ENCODE results near the gene GPR152.
"Not testable (repeated sequence)": the region's sequence is repeated elsewhere in the genome, so short reads cannot be mapped to it uniquely, and the experiment has no call there.

- TF ChIP-seq, protein P1, sequence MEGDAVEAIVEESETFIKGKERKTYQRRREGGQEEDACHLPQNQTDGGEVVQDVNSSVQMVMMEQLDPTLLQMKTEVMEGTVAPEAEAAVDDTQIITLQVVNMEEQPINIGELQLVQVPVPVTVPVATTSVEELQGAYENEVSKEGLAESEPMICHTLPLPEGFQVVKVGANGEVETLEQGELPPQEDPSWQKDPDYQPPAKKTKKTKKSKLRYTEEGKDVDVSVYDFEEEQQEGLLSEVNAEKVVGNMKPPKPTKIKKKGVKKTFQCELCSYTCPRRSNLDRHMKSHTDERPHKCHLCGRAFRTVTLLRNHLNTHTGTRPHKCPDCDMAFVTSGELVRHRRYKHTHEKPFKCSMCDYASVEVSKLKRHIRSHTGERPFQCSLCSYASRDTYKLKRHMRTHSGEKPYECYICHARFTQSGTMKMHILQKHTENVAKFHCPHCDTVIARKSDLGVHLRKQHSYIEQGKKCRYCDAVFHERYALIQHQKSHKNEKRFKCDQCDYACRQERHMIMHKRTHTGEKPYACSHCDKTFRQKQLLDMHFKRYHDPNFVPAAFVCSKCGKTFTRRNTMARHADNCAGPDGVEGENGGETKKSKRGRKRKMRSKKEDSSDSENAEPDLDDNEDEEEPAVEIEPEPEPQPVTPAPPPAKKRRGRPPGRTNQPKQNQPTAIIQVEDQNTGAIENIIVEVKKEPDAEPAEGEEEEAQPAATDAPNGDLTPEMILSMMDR (IDR thresholded peaks at IDR 0.05) = not testable (repeated sequence)
- not testable (repeated sequence) for TF ChIP-seq POLR2A (IDR thresholded peaks at IDR 0.05)
Observed at GRCh38 chr11:67476692-67477091, 24.2 kb upstream of the GPR152 start.
